HG03039 (cell line): Measurements from ENCODE around the gene STAT1.

ENCODE experiments used
- ATAC-seq: cut with Tn5 transposase; IDR thresholded peaks from one replicate; pipeline ENCODE4 v1.9.1; 2021; ENCODE audit warnings: mild to moderate bottlenecking, moderate library complexity; ENCODE audit not compliant: unreplicated experiment

Gene STAT1

GRCh38 chr2:190986221-190986953, 27.6 kb downstream of the STAT1 start:
- ATAC-seq = no peak

- ATAC-seq = no peak
Observed at GRCh38 chr2:190984595-190984994, 29.4 kb downstream of the STAT1 start.

- no peak for ATAC-seq
Observed at GRCh38 chr2:190982262-190983034, 31.5 kb downstream of the STAT1 start.

GRCh38 chr2:190981733-190982132, 32.2 kb downstream of the STAT1 start:
- ATAC-seq = no peak

GRCh38 chr2:190981333-190981732, 32.6 kb downstream of the STAT1 start:
- ATAC-seq = no peak

- ATAC-seq = no peak
Observed at GRCh38 chr2:190980630-190981209, 33.3 kb downstream of the STAT1 start.

GRCh38 chr2:190979906-190980629, 33.9 kb downstream of the STAT1 start:
- ATAC-seq = no peak

GRCh38 chr2:190978389-190979053, 35.5 kb downstream of the STAT1 start:
- ATAC-seq = no peak

GRCh38 chr2:190977505-190977904, 36.5 kb downstream of the STAT1 start:
- no peak for ATAC-seq

- no peak for ATAC-seq
Observed at GRCh38 chr2:190976521-190976920, 37.5 kb downstream of the STAT1 start.

GRCh38 chr2:190974629-190975361, 39.2 kb downstream of the STAT1 start:
- ATAC-seq = no peak

GRCh38 chr2:190973726-190974628, 40.0 kb downstream of the STAT1 start:
- ATAC-seq = no peak

GRCh38 chr2:190973262-190973661, 40.7 kb downstream of the STAT1 start:
- ATAC-seq = no peak

- no peak for ATAC-seq
Observed at GRCh38 chr2:190972846-190973245, 41.1 kb downstream of the STAT1 start.

- no peak for ATAC-seq
Observed at GRCh38 chr2:190972213-190972612, 41.8 kb downstream of the STAT1 start.

GRCh38 chr2:190970873-190971506, 43.0 kb downstream of the STAT1 start:
- no peak for ATAC-seq

GRCh38 chr2:190970160-190970559, 43.8 kb downstream of the STAT1 start:
- ATAC-seq = no peak

- no peak for ATAC-seq
Observed at GRCh38 chr2:190968522-190968921, 45.4 kb downstream of the STAT1 start.
